Neural cell (in vitro differentiated cells): ENCODE data around the gene PDC.

ENCODE experiments used
- POLR2AphosphoS5 ChIP-seq: IDR thresholded peaks from 2 replicates; pipeline ENCODE4 v1.6.1; 2012
- RAD21 ChIP-seq: fragments of 450-650 bp; conservative IDR thresholded peaks from 2 replicates; pipeline ENCODE4 v1.6.1; 2014; ENCODE audit warnings: antibody characterized with exemption, mild to moderate bottlenecking, moderate library complexity
- TF ChIP-seq, protein P1 (sequence below): fragments of 450-650 bp; IDR thresholded peaks from 2 replicates; pipeline ENCODE4 v1.5.1; 2014; ENCODE audit warnings: antibody characterized with exemption, mild to moderate bottlenecking, moderate library complexity; ENCODE audit not compliant: poor library complexity, severe bottlenecking

DNA sequence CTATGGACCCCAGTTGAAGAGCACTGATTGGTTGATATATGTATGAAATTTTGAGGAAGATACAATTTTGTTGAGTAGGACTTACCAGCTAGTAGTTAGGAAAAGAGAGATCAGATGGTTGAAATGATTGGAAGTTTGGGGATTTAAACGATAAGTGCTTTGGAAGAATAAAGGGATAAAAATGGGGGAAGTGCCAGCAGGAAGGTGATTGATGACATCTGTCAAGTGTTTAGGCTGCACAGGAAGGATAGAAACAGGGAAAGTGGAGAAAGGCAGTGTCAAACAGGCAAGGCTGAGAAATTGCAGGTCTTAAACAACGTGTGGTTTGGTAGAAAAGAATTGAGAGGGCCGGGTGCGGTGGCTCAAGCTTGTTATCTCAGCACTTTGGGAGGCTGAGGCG, 22.3 kb downstream of the PDC start:
- no peak for TF ChIP-seq POLR2AphosphoS5
- TF ChIP-seq, protein P1, sequence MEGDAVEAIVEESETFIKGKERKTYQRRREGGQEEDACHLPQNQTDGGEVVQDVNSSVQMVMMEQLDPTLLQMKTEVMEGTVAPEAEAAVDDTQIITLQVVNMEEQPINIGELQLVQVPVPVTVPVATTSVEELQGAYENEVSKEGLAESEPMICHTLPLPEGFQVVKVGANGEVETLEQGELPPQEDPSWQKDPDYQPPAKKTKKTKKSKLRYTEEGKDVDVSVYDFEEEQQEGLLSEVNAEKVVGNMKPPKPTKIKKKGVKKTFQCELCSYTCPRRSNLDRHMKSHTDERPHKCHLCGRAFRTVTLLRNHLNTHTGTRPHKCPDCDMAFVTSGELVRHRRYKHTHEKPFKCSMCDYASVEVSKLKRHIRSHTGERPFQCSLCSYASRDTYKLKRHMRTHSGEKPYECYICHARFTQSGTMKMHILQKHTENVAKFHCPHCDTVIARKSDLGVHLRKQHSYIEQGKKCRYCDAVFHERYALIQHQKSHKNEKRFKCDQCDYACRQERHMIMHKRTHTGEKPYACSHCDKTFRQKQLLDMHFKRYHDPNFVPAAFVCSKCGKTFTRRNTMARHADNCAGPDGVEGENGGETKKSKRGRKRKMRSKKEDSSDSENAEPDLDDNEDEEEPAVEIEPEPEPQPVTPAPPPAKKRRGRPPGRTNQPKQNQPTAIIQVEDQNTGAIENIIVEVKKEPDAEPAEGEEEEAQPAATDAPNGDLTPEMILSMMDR: no peak
- no peak for TF ChIP-seq RAD21
